Measurements from ENCODE around the gene PRKACB.

PRKACB gene

DNA sequence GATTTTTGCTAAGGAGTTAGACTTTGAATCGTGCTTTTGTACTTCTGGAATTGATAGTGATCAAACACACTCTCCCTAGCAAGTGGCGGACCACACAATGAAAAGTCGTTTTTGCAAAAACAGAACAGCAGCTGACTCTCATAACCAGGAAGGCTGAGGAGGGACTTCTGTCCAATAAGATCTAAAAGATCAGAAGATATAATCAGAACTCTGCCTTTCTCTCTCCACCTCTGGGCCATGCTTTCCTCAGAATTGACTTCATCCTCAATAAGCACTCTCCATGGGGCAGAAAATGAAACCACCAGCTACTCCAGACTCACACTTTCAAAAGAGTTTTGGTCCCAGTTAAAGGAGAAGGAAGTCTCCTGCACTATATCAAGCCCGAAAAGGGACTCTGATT is 102.1 kb downstream of the PRKACB start:
- DNase-seq (ENCODE audit: low spot score) = no peak
- TF ChIP-seq CTCF (IDR thresholded peaks at IDR 0.05; ENCODE audit: extremely low read depth, missing control alignments) = no peak

GRCh38 chr1:84247425-84248220 is 103.6 kb downstream of the PRKACB start:
- TF ChIP-seq CTCF (IDR thresholded peaks at IDR 0.05; ENCODE audit: extremely low read depth, missing control alignments) = no peak
- DNase-seq (ENCODE audit: low spot score) = no peak

DNA sequence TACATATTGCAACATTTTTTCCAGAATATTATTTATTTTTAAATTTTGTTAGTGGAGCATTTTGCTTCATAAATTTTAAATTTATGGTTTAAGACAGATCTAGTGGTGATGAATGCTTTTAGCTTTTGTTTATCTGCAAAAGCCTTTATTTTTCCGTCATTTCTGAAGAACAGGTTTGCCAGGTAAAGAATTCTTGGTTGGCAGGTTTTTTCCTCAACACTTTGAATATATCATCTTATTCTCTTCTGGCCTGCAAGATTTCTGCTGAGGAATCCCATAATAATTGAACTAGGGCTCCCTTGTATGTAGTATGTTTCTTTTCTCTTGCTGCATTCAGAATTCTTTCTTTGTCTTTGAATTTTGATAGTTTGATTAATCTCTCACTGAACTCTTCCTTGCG is 106.6 kb downstream of the PRKACB start:
- no peak for TF ChIP-seq CTCF (IDR thresholded peaks at IDR 0.05; ENCODE audit: extremely low read depth, missing control alignments)
- DNase-seq (ENCODE audit: low spot score) = no peak

- no peak for DNase-seq (ENCODE audit: low spot score)
- no peak for TF ChIP-seq CTCF (IDR thresholded peaks at IDR 0.05; ENCODE audit: extremely low read depth, missing control alignments)
Observed at GRCh38 chr1:84253036-84253435, 109.0 kb downstream of the PRKACB start.

DNA sequence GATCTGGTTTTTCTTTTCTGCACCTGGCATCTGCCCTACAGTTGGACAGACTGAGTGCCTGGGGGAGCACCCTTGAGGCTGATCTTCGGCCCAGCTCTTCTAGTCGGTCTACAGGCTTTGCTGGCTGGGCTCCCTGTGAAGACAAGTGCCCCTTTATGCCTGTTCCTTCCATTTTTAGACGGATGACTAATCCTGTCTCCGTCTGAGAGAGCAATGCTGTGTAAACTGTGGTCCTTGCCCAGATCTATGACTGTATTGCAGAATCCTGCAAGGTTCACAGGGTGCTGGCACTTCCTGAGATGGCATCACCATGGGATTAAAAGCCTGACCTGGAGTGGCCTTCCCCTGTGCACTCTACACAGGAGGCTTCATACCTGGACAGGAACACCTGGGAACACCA is 109.8 kb downstream of the PRKACB start:
- no peak for TF ChIP-seq CTCF (IDR thresholded peaks at IDR 0.05; ENCODE audit: extremely low read depth, missing control alignments)
- DNase-seq (ENCODE audit: low spot score) = no peak

DNA sequence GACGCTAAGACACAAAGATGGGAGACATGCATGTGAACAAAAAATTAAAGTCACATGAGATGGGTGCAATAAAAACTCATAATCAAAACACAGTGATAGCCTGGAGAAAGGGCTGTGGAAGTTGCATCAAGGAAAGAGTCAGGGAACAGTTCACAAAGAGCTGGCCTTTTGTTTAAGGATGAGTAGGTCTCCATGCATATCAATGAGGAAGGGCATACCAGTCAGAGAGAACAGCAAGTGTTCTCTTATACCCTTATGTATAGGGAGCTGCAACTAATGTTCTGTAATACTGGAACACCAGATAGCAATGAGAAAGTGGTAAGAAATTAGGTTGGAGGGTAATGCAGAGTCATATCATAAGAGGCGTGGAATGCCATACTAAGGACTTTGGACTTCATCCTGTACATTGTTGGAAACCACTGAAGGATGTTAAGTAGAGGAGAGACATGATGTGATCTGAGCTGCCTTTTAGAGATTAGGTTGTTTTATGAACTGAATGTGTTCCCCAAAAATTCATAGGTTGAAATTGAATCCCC is 110.7 kb downstream of the PRKACB start:
- TF ChIP-seq CTCF (IDR thresholded peaks at IDR 0.05; ENCODE audit: extremely low read depth, missing control alignments) = no peak
- DNase-seq (ENCODE audit: low spot score) = no peak

GRCh38 chr1:84255582-84255981 is 111.5 kb downstream of the PRKACB start:
- no peak for DNase-seq (ENCODE audit: low spot score)
- no peak for TF ChIP-seq CTCF (IDR thresholded peaks at IDR 0.05; ENCODE audit: extremely low read depth, missing control alignments)
